CD4-positive, alpha-beta T cell (primary cell): Measurements from ENCODE around the gene RPL15. TPM values are rescaled to one million over a fixed set of nuclear protein-coding genes. Genes with fewer than 3 reads are reported as not detected.

Source experiments
- ATAC-seq: fragments of 200-7000 bp; cut with Tn5 transposase; one replicate; pipeline ENCODE4 v1.10.0; 2022; ENCODE audit warnings: mild to moderate bottlenecking; ENCODE audit not compliant: poor library complexity
- CTCF ChIA-PET: fragments of 350-600 bp; sonication (Branson Sonifier 250); formaldehyde crosslinking; loops from one replicate; lab custom pipeline; 2021; ENCODE audit warnings: antibody characterized with exemption, inconsistent platforms; lab: Charles Lee
- POLR2A ChIA-PET: fragments of 350-600 bp; sonication (Branson Sonifier 250); formaldehyde crosslinking; loops from one replicate; lab custom pipeline; 2021; ENCODE audit warnings: antibody characterized with exemption, inconsistent platforms; lab: Charles Lee
- DNase-seq, 14 experiments: peaks; one replicate each; pipeline ENCODE4 v3.0.0-alpha.2; 2013 to 2020; ENCODE audit warnings: mixed read lengths in 2 of 14
- H3K27ac ChIP-seq, 2 donors: one replicate each; pipeline versions ENCODE4 v1.5.1 to v1.7.0; 2013; ENCODE audit warnings: low read length in 2 of 2, low read depth in 1 of 2, mild to moderate bottlenecking in 1 of 2
- H3K27me3 ChIP-seq, 2 experiments: 1 replicate in 1 of 2; 2 replicates in 1 of 2; pipeline versions ENCODE4 v1.6.1 to v1.7.0; 2013; ENCODE audit warnings: low read length in 2 of 2, control low read depth in 1 of 2, mild to moderate bottlenecking in 1 of 2, moderate library complexity in 1 of 2; ENCODE audit not compliant: insufficient read depth in 2 of 2, control insufficient read depth in 1 of 2
- H3K36me3 ChIP-seq: one replicate; pipeline ENCODE4 v1.6.1; 2013; ENCODE audit warnings: low read length, control low read depth; ENCODE audit not compliant: insufficient read depth
- H3K4me1 ChIP-seq: one replicate; pipeline ENCODE4 v1.6.1; 2013; ENCODE audit warnings: low read length, control low read depth; ENCODE audit not compliant: insufficient read depth
- H3K4me3 ChIP-seq: one replicate; pipeline ENCODE4 v1.5.1; 2013; ENCODE audit warnings: mild to moderate bottlenecking, low read length, moderate library complexity
- H3K9me3 ChIP-seq, 2 experiments: 1 replicate in 1 of 2; 2 replicates in 1 of 2; pipeline versions ENCODE4 v1.6.1 to v1.7.0; 2013; ENCODE audit warnings: low read length in 2 of 2, mild to moderate bottlenecking in 2 of 2, control low read depth in 1 of 2, moderate library complexity in 1 of 2; ENCODE audit not compliant: control insufficient read depth in 1 of 2, insufficient read depth in 1 of 2
- H3K27ac Mint-ChIP-seq: one replicate; pipeline ENCODE4 v1.8.0; 2020; ENCODE audit warnings: mixed read lengths
- H3K27me3 Mint-ChIP-seq: one replicate; pipeline ENCODE4 v1.8.0; 2021; ENCODE audit warnings: mixed read lengths
- H3K36me3 Mint-ChIP-seq: one replicate; pipeline ENCODE4 v1.8.0; 2021; ENCODE audit warnings: low read depth, mixed read lengths
- H3K4me1 Mint-ChIP-seq: one replicate; pipeline ENCODE4 v1.8.0; 2021; ENCODE audit warnings: low read depth, mixed read lengths
- H3K4me3 Mint-ChIP-seq: one replicate; pipeline ENCODE4 v1.8.0; 2020; ENCODE audit warnings: mild to moderate bottlenecking, mixed read lengths
- H3K9me3 Mint-ChIP-seq: one replicate; pipeline ENCODE4 v1.8.0; 2020; ENCODE audit warnings: mixed read lengths
- CTCF ChIP-seq: fragments of 200-600 bp; IDR thresholded peaks from one replicate; pipeline ENCODE4 v1.8.0; 2022; ENCODE audit warnings: antibody characterized with exemption, mild to moderate bottlenecking
- intact Hi-C, 2 experiments: fragments of 100-400 bp; cut with DNase I in 1 of 2; cut with micrococcal nuclease in 1 of 2; formaldehyde crosslinking; loops; one replicate each; pipeline versions ENCODE4 v1.15.1 to v1.9.0; 2023 to 2025; cut with DNase I, micrococcal nuclease
- polyA plus RNA-seq, 2 donors: library from polyadenylated mRNA; unstranded; fragments of 120-200 nt; gene quantifications; one replicate each; pipeline ENCODE4 v1.2.1, GENCODE V29; 2013
- total RNA-seq, 174 experiments: library from RNA in 2 of 174; stranded (reverse) in 2 of 174; gene quantifications; one replicate each; pipeline ENCODE4 v1.2.3 and lab custom pipeline; 2021 to 2026

RPL15 gene
- total RNA-seq: 1,000 to 10,000 TPM; 2,331 to 2,343 TPM
- 3,443 TPM for polyA plus RNA-seq (2013, experiment 1 of 2)
- polyA plus RNA-seq (2013, experiment 2 of 2): 3,219 TPM
- 577 to 1,479 (median 944) reads per million in 172 experiments for total RNA-seq (lab: John Stamatoyannopoulos, UW)

- Histone ChIP-seq H3K27me3 (no peaks in the 10 kb centered on the region), H3K4me1 (peaks cover 29% of the 10 kb centered on the region), H3K9me3 (no peaks in the 10 kb centered on the region), H3K36me3 (peaks cover 36% of the 10 kb centered on the region), H3K27ac (peak within 1 kb of the TSS; percentile 85 to 87), H3K4me3 (peak within 1 kb of the TSS; percentile 94)
- ChIA-PET POLR2A (interaction anchor here (0.6 to 3.5 kb wide), 33 partner anchors 8 to 1866 kb away, joined by 3 to 95 read pairs (median 6); partner anchors contain the start of genes NGLY1 and UBE2E2), CTCF (interaction anchor here (1.0 to 1.6 kb wide), 2 partner anchors 31 to 52 kb away, joined by 3 to 7 read pairs; no protein-coding TSS in a partner anchor)
- Mint-ChIP-seq H3K4me3 (peak within 1 kb of the TSS; percentile 99), H3K4me1 (peaks cover 68% of the 10 kb centered on the region), H3K9me3 (no peaks in the 10 kb centered on the region), H3K36me3 (peaks cover 50% of the 10 kb centered on the region), H3K27ac (peak within 1 kb of the TSS; percentile 98), H3K27me3 (no peaks in the 10 kb centered on the region)
- TF ChIP-seq CTCF: peak; percentile 60
- DNase-seq (peak; percentile 94 to 99 (median 96)), ATAC-seq (peak; percentile 92)
- intact Hi-C loops: loop anchor here (1.0 to 10.0 kb wide), 3 partner anchors 28 to 1868 kb away; partner anchors contain the start of genes NR1D2 (in 2 of the 2), NGLY1 (in 1 of the 2) and UBE2E1 (in 1 of the 2)
Observed at GRCh38 chr3:23916886-23917678, at the start of gene RPL15, which contains the start of gene NKIRAS1. Gene RPL15 (plus strand): TSS chr3:23917132. CDS start chr3:23917860, 728 bp downstream. Gene NKIRAS1 (minus strand): TSS chr3:23916990. CDS start chr3:23910904, 6,086 bp downstream.

DNA sequence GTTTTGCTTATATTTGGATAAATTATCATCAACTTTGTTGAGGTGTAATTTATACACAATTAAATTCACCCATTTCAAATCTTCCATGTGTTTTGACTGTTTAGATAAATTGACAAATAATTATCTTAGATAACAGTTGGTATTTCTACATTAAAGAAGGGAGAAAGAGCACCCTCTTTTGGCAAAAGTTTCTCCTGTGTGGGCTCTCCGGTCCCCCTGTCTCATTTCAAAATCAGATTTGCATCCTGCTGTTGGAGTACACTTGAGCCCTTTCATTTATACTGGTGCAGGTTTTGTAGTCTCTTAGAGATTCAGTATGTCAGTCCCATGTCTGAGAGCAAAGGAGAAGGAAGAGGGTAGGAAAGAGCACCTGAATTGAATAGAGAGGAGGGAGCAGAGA lies 49.5 kb upstream of the RPL15 start:
- no peak for DNase-seq
- Mint-ChIP-seq H3K4me3 (no peak overlapping the region), H3K27me3 (no peaks in the 10 kb centered on the region), H3K9me3 (no peaks in the 10 kb centered on the region), H3K4me1 (peaks cover 57% of the 10 kb centered on the region), H3K36me3 (peaks cover 20% of the 10 kb centered on the region), H3K27ac (no peak overlapping the region)
- Histone ChIP-seq H3K27me3 (no peaks in the 10 kb centered on the region), H3K4me1 (peaks cover 7% of the 10 kb centered on the region), H3K27ac (no peak overlapping the region), H3K4me3 (no peak overlapping the region), H3K9me3 (no peaks in the 10 kb centered on the region), H3K36me3 (no peaks in the 10 kb centered on the region)
- no peak for ATAC-seq
- CTCF ChIA-PET: no interaction called here
- intact Hi-C loops: no loop called here
- POLR2A ChIA-PET: no interaction called here
- no peak for TF ChIP-seq CTCF

DNA sequence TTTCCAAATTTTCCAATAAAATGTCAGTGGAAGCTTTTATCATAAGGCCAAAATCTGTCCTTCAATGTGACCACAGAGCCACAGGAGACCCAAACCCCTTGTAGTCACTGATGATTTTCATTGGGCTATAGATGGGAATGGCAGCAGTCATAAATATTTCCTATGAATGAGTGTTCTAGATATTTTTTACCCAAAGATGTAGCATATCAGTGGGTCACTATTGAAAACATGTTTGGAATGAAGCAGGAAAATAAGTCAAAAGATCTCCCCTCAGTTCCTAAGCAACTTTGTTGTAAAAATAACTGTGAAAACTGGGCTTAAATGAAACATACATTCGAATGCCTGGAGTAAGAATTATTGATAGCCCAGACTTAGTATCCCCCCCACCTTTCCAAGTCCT lies 49.1 kb upstream of the RPL15 start:
- CTCF ChIA-PET: no interaction called here
- intact Hi-C loops: no loop called here
- no peak for DNase-seq
- ATAC-seq: no peak
- H3K4me1 ChIP-seq: peaks cover 7% of the 10 kb centered on the region
- no peak overlapping the region for H3K4me3 Mint-ChIP-seq
- no peak for TF ChIP-seq CTCF
- no peak overlapping the region for H3K27ac ChIP-seq
- no peaks in the 10 kb centered on the region for H3K27me3 Mint-ChIP-seq
- POLR2A ChIA-PET: no interaction called here
- H3K36me3 ChIP-seq: no peaks in the 10 kb centered on the region
- peaks cover 20% of the 10 kb centered on the region for H3K36me3 Mint-ChIP-seq
- H3K4me1 Mint-ChIP-seq: peaks cover 54% of the 10 kb centered on the region
- no peaks in the 10 kb centered on the region for H3K27me3 ChIP-seq
- H3K27ac Mint-ChIP-seq: no peak overlapping the region
- no peaks in the 10 kb centered on the region for H3K9me3 Mint-ChIP-seq
- H3K4me3 ChIP-seq: no peak overlapping the region
- no peaks in the 10 kb centered on the region for H3K9me3 ChIP-seq
